ENCODE results near the gene TMEM134. TPM values are rescaled to one million over a fixed set of nuclear protein-coding genes. Genes with fewer than 3 reads are reported as not detected.

The TMEM134 gene
- total RNA-seq, 2 experiments from 2014 or later = 49.9 to 52.4 TPM

DNA sequence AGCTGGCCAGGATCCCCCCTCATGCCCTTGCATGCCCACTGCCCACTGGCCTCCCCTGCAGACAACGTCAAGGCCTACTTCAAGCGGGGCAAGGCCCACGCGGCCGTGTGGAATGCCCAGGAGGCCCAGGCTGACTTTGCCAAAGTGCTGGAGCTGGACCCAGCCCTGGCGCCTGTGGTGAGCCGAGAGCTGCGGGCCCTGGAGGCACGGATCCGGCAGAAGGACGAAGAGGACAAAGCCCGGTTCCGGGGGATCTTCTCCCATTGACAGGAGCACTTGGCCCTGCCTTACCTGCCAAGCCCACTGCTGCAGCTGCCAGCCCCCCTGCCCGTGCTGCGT lies 21.6 kb upstream of the TMEM134 start:
- Mint-ChIP-seq H3K27ac (peak overlapping the region; percentile 68), H3K4me3 (no peak overlapping the region), H3K27me3 (no peaks in the 10 kb centered on the region), H3K4me1 (ENCODE audit: low read depth) (peaks cover 37% of the 10 kb centered on the region), H3K36me3 (ENCODE audit: low read depth) (peaks cover 72% of the 10 kb centered on the region), H3K9me3 (no peaks in the 10 kb centered on the region)
- intact Hi-C loops (cut with DNase I, micrococcal nuclease) = no loop called here
- ChIA-PET POLR2A (interaction anchor here (1.1 to 2.0 kb wide), 4 partner anchors 8 to 70 kb away, joined by 4 to 15 read pairs (median 5); partner anchors contain the start of genes AIP and PTPRCAP), CTCF (interaction anchor here (1.0 kb wide), 1 partner anchor 134 kb away, joined by 3 read pairs; no protein-coding TSS in a partner anchor)
- no peak for TF ChIP-seq CTCF (IDR thresholded peaks at IDR 0.05)
- Histone ChIP-seq H3K27me3 (ENCODE audit: control insufficient read depth in 1 of 2, insufficient read depth in 2 of 2, low read length in 2 of 2) (no peaks in the 10 kb centered on the region), H3K4me3 (ENCODE audit: low read length) (no peak overlapping the region), H3K4me1 (ENCODE audit: insufficient read depth, low read length) (peaks cover 49% of the 10 kb centered on the region), H3K9me3 (ENCODE audit: control insufficient read depth in 1 of 2, insufficient read depth in 1 of 2, low read length in 2 of 2) (no peaks in the 10 kb centered on the region), H3K36me3 (ENCODE audit: insufficient read depth, low read length) (peaks cover 85% of the 10 kb centered on the region), H3K27ac (ENCODE audit: low read depth in 1 of 2, low read length in 2 of 2) (no peak overlapping the region)
- DNase-seq (peak in 1 of 14 experiments; percentile 18), ATAC-seq (ENCODE audit: poor library complexity) (no peak)

- Histone ChIP-seq H3K27me3 (ENCODE audit: control insufficient read depth in 1 of 2, insufficient read depth in 2 of 2, low read length in 2 of 2) (no peaks in the 10 kb centered on the region), H3K36me3 (ENCODE audit: insufficient read depth, low read length) (peaks cover 79% of the 10 kb centered on the region), H3K4me3 (ENCODE audit: low read length) (no peak overlapping the region), H3K27ac (ENCODE audit: low read depth in 1 of 2, low read length in 2 of 2) (no peak overlapping the region), H3K9me3 (ENCODE audit: control insufficient read depth in 1 of 2, insufficient read depth in 1 of 2, low read length in 2 of 2) (no peaks in the 10 kb centered on the region), H3K4me1 (ENCODE audit: insufficient read depth, low read length) (peaks cover 54% of the 10 kb centered on the region)
- no peak for ATAC-seq (ENCODE audit: poor library complexity)
- peaks cover 42% of the 10 kb centered on the region for H3K4me1 Mint-ChIP-seq (ENCODE audit: low read depth)
- H3K4me3 Mint-ChIP-seq = no peak overlapping the region
- POLR2A ChIA-PET = interaction anchor here (1.2 to 2.0 kb wide), 3 partner anchors 45 to 69 kb away, joined by 4 to 15 read pairs (median 5); partner anchors contain the start of gene PTPRCAP
- H3K27me3 Mint-ChIP-seq = no peaks in the 10 kb centered on the region
- DNase-seq = peak in 1 of 14 experiments; percentile 31
- CTCF ChIA-PET = interaction anchor here (1.0 kb wide), 1 partner anchor 134 kb away, joined by 3 read pairs; no protein-coding TSS in a partner anchor
- H3K36me3 Mint-ChIP-seq (ENCODE audit: low read depth) = peaks cover 67% of the 10 kb centered on the region
- no peaks in the 10 kb centered on the region for H3K9me3 Mint-ChIP-seq
- peak overlapping the region; percentile 74 for H3K27ac Mint-ChIP-seq
- intact Hi-C loops (cut with DNase I, micrococcal nuclease) = loop anchor here in 1 of 2 experiments (10.0 kb wide), 1 partner anchor 205 kb away; the partner anchor contains the start of gene ANKRD13D
- no peak for TF ChIP-seq CTCF (IDR thresholded peaks at IDR 0.05)
These were observed 21.1 kb upstream of the TMEM134 start for GRCh38 chr11:67489885-67490726.

DNA sequence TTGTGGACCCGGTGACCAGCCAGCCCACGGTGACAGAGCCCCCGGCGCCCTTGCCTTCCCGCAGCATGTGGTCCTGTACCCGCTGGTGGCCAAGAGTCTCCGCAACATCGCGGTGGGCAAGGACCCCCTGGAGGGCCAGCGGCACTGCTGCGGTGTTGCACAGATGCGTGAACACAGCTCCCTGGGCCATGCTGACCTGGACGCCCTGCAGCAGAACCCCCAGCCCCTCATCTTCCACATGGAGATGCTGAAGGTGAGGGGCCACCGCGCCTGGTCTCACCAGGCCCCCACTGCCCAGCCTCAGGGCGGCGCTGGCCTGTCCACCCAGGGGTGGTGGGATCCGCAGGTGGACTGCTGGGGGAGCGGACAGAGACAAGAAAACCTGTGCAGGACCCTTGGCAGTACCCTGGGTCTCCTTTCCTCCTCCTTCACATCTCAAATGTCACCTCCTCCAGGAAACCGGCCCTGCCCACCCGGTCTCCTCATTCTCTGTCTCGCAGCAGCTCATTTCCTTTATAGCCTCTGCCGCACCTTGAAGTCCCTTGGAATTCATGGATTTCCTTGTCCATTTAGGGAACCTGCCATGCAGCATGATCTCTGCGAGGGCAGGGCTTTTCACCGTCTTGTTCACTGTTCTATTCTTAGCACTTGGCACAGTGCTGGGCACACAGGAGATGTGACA lies 20.3 kb upstream of the TMEM134 start:
- no peak overlapping the region for H3K27ac ChIP-seq (ENCODE audit: low read depth in 1 of 2, low read length in 2 of 2)
- H3K27me3 ChIP-seq (ENCODE audit: control insufficient read depth in 1 of 2, insufficient read depth in 2 of 2, low read length in 2 of 2) = no peaks in the 10 kb centered on the region
- H3K4me1 ChIP-seq (ENCODE audit: insufficient read depth, low read length) = peaks cover 62% of the 10 kb centered on the region
- POLR2A ChIA-PET = interaction anchor here (1.0 to 1.9 kb wide), 2 partner anchors 21 to 97 kb away, joined by 3 to 4 read pairs; partner anchors contain the start of gene RAD9A
- DNase-seq (no peak), ATAC-seq (ENCODE audit: poor library complexity) (no peak)
- intact Hi-C loops (cut with DNase I, micrococcal nuclease) = loop anchor here in 1 of 2 experiments (10.0 kb wide), 1 partner anchor 205 kb away; the partner anchor contains the start of gene ANKRD13D
- Mint-ChIP-seq H3K4me3 (no peak overlapping the region), H3K4me1 (ENCODE audit: low read depth) (peaks cover 49% of the 10 kb centered on the region), H3K27me3 (no peaks in the 10 kb centered on the region), H3K27ac (peak overlapping the region; percentile 74), H3K36me3 (ENCODE audit: low read depth) (peaks cover 74% of the 10 kb centered on the region), H3K9me3 (no peaks in the 10 kb centered on the region)
- no peak overlapping the region for H3K4me3 ChIP-seq (ENCODE audit: low read length)
- TF ChIP-seq CTCF (IDR thresholded peaks at IDR 0.05) = no peak
- CTCF ChIA-PET = no interaction called here
- peaks cover 73% of the 10 kb centered on the region for H3K36me3 ChIP-seq (ENCODE audit: insufficient read depth, low read length)
- H3K9me3 ChIP-seq (ENCODE audit: control insufficient read depth in 1 of 2, insufficient read depth in 1 of 2, low read length in 2 of 2) = no peaks in the 10 kb centered on the region

Data from CD4-positive, alpha-beta T cell (primary cell).